ENCODE data around the gene BCL2L1.
A peak's percentile ranks its signal among the peaks of the same experiment; 100 is the strongest.

Gene BCL2L1

GRCh38 chr20:31723319-31724078 is 831 bp upstream of the BCL2L1 start:
- Histone ChIP-seq H3K36me3 (ENCODE audit: insufficient read depth, low read length) (peaks cover 17% of the 10 kb centered on the region), H3K27me3 (ENCODE audit: insufficient read depth, low read length) (no peaks in the 10 kb centered on the region), H3K27ac (ENCODE audit: low read depth, low read length) (peak overlapping the region; percentile 92), H3K4me1 (ENCODE audit: insufficient read depth, low read length) (peaks cover 33% of the 10 kb centered on the region), H3K9me3 (ENCODE audit: insufficient read depth, low read depth, low read length) (no peaks in the 10 kb centered on the region), H3K4me3 (ENCODE audit: low read length) (peak overlapping the region; percentile 78), H3K9ac (ENCODE audit: low read depth, low read length) (peak overlapping the region; percentile 94)
- WGBS = under 1% methylated on average over 77 of the region's 77 CpGs

GRCh38 chr20:31723069-31723318 is 326 bp upstream of the BCL2L1 start:
- peak overlapping the region; percentile 78 for H3K4me3 ChIP-seq (ENCODE audit: low read length)
- WGBS = 1% methylated on average over 10 of the region's 10 CpGs
- H3K27ac ChIP-seq (ENCODE audit: low read depth, low read length) = peak overlapping the region; percentile 92
- H3K36me3 ChIP-seq (ENCODE audit: insufficient read depth, low read length) = peaks cover 19% of the 10 kb centered on the region
- H3K9me3 ChIP-seq (ENCODE audit: insufficient read depth, low read depth, low read length) = no peaks in the 10 kb centered on the region
- H3K9ac ChIP-seq (ENCODE audit: low read depth, low read length) = peak overlapping the region; percentile 94
- H3K27me3 ChIP-seq (ENCODE audit: insufficient read depth, low read length) = no peaks in the 10 kb centered on the region
- peaks cover 35% of the 10 kb centered on the region for H3K4me1 ChIP-seq (ENCODE audit: insufficient read depth, low read length)

DNA sequence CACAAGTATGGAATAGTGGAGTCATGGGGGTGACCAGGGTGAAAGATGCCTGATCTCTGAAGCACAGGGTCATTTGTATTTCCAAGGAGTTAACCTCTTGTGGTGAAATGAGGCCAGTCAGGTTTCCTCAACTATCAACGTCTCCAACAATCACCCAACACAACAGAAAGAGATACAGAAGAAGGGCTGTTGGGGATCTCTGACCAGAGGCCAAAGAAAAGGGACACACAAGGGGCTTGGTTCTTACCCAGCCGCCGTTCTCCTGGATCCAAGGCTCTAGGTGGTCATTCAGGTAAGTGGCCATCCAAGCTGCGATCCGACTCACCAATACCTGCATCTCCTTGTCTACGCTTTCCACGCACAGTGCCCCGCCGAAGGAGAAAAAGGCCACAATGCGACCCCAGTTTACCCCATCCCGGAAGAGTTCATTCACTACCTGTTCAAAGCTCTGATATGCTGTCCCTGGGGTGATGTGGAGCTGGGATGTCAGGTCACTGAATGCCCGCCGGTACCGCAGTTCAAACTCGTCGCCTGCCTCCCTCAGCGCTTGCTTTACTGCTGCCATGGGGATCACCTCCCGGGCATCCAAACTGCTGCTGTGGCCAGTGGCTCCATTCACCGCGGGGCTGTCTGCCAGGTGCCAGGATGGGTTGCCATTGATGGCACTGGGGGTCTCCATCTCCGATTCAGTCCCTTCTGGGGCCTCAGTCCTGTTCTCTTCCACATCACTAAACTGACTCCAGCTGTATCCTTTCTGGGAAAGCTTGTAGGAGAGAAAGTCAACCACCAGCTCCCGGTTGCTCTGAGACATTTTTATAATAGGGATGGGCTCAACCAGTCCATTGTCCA is 1.0 kb downstream of the BCL2L1 start:
- Histone ChIP-seq H3K9ac (ENCODE audit: low read depth, low read length) (peak overlapping the region; percentile 94; the same call in 1 of the 2 replicates), H3K4me1 (ENCODE audit: insufficient read depth, low read length) (peaks cover 48% of the 10 kb centered on the region), H3K36me3 (ENCODE audit: insufficient read depth, low read length) (peaks cover 26% of the 10 kb centered on the region), H3K27ac (ENCODE audit: low read depth, low read length) (0 out of 2 replicates have a peak overlapping the region, but pooled peaks have one; percentile 82), H3K4me3 (ENCODE audit: low read length) (peak overlapping the region; percentile 78), H3K27me3 (ENCODE audit: insufficient read depth, low read length) (no peaks in the 10 kb centered on the region), H3K9me3 (ENCODE audit: insufficient read depth, low read depth, low read length) (no peaks in the 10 kb centered on the region)
- 70% methylated on average over 20 of the region's 22 CpGs for WGBS

GRCh38 chr20:31720486-31721407 is 1.9 kb downstream of the BCL2L1 start:
- Histone ChIP-seq H3K9ac (ENCODE audit: low read depth, low read length) (peak overlapping the region; percentile 61; the same call in 1 of the 2 replicates), H3K36me3 (ENCODE audit: insufficient read depth, low read length) (peaks cover 31% of the 10 kb centered on the region), H3K4me1 (ENCODE audit: insufficient read depth, low read length) (peaks cover 53% of the 10 kb centered on the region), H3K4me3 (ENCODE audit: low read length) (peak overlapping the region; percentile 78), H3K27ac (ENCODE audit: low read depth, low read length) (peak overlapping the region; percentile 82), H3K27me3 (ENCODE audit: insufficient read depth, low read length) (no peaks in the 10 kb centered on the region), H3K9me3 (ENCODE audit: insufficient read depth, low read depth, low read length) (no peaks in the 10 kb centered on the region)
- WGBS = 46% methylated on average over 6 of the region's 7 CpGs

DNA sequence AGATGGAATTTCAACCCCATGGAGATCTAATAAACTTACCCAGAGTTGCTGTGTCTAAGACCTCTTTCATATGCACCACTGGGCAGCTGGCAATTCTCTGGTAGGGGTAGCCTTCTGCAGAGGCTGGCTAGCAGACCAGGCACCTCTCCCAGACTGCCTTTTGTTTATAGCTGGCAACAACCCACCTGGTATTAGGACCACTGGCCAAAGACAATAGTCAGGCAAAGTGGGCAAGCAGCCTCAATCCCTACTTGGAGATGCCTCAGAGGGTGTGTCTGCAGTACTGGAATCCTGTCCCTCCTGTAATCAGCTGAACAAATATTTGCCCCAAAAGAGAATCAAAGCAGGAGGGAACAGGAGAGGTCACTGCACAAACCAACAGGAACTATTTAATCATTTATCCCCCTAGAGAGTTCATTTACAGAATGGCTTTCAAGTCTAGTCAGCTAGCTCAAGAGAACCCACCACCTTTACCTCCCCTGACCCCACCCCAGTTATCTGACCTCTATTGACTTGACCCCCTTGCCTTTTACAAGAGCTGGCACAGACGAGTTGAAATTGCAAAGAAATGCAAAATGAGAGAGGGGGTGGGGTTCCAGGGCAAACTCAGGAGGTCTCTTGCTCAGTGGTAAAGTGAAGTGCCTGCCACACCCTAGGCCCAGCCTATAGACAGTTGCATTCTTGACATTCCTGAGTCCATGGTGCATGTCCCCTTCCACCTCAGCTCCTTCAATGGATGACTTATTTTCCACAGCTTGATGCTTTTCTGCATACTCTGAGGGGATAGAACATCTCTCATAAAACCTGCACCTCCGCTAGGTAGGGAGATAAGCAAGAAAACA is 2.8 kb downstream of the BCL2L1 start:
- peak overlapping the region; percentile 78 for H3K4me3 ChIP-seq (ENCODE audit: low read length)
- peak overlapping the region; percentile 61; the same call in 1 of the 2 replicates for H3K9ac ChIP-seq (ENCODE audit: low read depth, low read length)
- WGBS = 39% methylated on average over 2 of the region's 2 CpGs
- peaks cover 53% of the 10 kb centered on the region for H3K4me1 ChIP-seq (ENCODE audit: insufficient read depth, low read length)
- H3K27me3 ChIP-seq (ENCODE audit: insufficient read depth, low read length) = no peaks in the 10 kb centered on the region
- H3K27ac ChIP-seq (ENCODE audit: low read depth, low read length) = peak overlapping the region; percentile 82
- H3K9me3 ChIP-seq (ENCODE audit: insufficient read depth, low read depth, low read length) = no peaks in the 10 kb centered on the region
- H3K36me3 ChIP-seq (ENCODE audit: insufficient read depth, low read length) = peaks cover 34% of the 10 kb centered on the region

DNA sequence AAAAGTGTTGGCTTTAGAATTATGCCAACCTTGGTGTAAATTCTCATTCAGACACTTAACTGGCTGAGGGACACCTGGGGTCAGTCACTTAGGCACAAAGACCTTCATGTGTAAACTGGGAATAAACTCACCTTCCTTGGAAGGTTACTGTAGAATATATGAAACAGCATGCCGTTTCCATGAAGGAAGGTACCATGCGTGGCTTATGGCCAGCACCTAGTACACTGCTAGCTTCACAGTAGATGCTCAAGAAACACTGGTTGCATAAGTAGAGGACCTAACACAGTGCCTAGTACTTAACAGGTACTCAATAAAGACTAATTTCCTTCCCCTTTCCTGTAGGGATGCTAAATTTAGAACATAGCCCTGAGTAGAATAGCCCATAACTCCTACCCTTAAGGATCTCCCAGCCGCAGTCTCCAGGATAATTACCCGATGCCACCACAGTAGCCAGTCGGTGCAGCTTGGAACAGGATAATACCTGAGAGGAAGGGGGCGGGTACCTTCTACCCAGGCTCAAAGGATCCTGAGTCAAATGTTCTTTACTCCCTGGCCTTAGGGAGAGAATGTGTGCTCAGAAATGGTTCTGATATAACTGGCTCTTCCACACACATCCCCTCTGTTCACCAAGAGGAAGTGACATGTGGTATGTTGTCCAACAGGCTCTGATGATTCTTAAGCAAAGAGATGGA is 3.6 kb downstream of the BCL2L1 start:
- H3K9ac ChIP-seq (ENCODE audit: low read depth, low read length) = no peak overlapping the region; the same call in 1 of the 2 replicates
- H3K27ac ChIP-seq (ENCODE audit: low read depth, low read length) = peak overlapping the region; percentile 82; the same call in 1 of the 2 replicates

DNA sequence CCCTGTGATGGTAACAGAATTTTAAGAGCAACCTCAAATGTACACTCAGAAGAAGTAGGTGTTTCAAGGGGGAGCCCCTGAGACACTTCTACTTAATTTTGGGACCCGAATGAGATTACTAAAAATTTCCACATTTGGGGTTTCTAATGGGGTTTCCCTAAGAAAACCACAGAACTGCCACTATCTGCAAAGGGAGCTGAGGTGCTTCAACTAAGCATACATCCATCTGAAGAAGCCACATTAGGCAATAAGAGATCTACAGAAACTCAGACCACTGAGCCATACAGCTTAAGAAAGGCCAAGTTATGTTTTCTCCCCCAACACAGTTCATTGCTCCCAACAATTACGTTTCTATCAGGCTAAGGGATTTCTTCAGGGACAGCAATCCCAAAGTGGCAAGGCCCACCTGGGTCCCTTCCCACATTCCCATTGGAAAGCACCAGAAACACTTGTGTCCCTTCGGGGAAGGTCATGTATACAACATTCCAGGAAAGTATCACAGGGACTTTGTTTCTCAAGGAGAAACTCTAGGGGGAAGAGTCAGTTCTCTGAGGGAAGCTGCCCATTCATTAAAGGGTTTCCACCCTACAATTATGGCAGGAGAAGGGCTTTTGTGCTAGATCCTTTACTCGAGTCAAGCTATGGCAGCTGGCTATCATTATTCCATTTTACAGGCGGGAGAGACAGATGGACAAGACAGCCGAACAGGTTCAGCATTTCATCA is 5.0 kb downstream of the BCL2L1 start:
- peaks cover 44% of the 10 kb centered on the region for H3K36me3 ChIP-seq (ENCODE audit: insufficient read depth, low read length)

More for the DNA sequence above, 3.6 kb downstream of the BCL2L1 start:
- Histone ChIP-seq H3K4me1 (ENCODE audit: insufficient read depth, low read length) (peaks cover 57% of the 10 kb centered on the region), H3K4me3 (ENCODE audit: low read length) (peak overlapping the region; percentile 78), H3K27me3 (ENCODE audit: insufficient read depth, low read length) (no peaks in the 10 kb centered on the region), H3K9me3 (ENCODE audit: insufficient read depth, low read depth, low read length) (no peaks in the 10 kb centered on the region), H3K36me3 (ENCODE audit: insufficient read depth, low read length) (peaks cover 40% of the 10 kb centered on the region)
- 84% methylated on average over 6 of the region's 6 CpGs for WGBS

DNA sequence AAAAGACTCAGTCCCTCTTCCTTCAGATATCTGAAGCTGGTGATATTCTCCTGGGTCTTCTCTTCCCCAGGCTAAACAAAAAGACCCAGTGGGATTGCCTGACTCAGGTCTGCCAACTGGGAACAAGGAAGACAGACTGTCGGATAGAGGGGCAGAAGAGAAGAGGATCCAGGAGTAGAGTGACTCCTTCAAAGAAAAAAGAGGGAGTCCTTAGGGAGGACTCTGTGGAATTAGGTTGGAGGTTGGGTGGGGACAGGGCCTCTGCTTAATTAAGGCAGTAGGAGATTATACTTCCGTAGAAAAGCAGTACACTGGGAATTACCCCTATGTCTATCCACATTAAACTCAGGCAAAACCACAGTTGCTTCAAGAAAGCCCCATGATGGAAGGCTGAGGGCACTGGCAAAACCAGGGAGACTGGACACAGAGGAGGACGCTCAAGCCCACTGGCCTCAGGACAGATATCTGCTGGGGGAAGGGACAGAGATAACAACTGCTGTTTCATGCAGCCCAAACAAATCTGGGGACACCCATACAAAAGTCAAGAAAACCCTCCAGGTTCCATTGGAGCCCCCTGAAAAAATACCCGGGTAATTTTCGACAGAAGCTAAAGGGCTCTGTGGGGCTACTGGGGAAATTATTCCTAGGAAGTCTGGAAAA is 5.7 kb downstream of the BCL2L1 start:
- Histone ChIP-seq H3K4me1 (ENCODE audit: insufficient read depth, low read length) (peaks cover 78% of the 10 kb centered on the region), H3K27ac (ENCODE audit: low read depth, low read length) (no peak overlapping the region), H3K9me3 (ENCODE audit: insufficient read depth, low read depth, low read length) (no peaks in the 10 kb centered on the region), H3K9ac (ENCODE audit: low read depth, low read length) (no peak overlapping the region), H3K4me3 (ENCODE audit: low read length) (no peak overlapping the region), H3K27me3 (ENCODE audit: insufficient read depth, low read length) (no peaks in the 10 kb centered on the region), H3K36me3 (ENCODE audit: insufficient read depth, low read length) (peaks cover 44% of the 10 kb centered on the region)
- WGBS = 87% methylated on average over 5 of the region's 5 CpGs

More for the DNA sequence above, 5.0 kb downstream of the BCL2L1 start:
- 89% methylated on average over 6 of the region's 6 CpGs for WGBS
- Histone ChIP-seq H3K4me3 (ENCODE audit: low read length) (no peak overlapping the region), H3K9me3 (ENCODE audit: insufficient read depth, low read depth, low read length) (no peaks in the 10 kb centered on the region), H3K27me3 (ENCODE audit: insufficient read depth, low read length) (no peaks in the 10 kb centered on the region), H3K27ac (ENCODE audit: low read depth, low read length) (no peak overlapping the region), H3K4me1 (ENCODE audit: insufficient read depth, low read length) (peaks cover 71% of the 10 kb centered on the region), H3K9ac (ENCODE audit: low read depth, low read length) (no peak overlapping the region)

DNA sequence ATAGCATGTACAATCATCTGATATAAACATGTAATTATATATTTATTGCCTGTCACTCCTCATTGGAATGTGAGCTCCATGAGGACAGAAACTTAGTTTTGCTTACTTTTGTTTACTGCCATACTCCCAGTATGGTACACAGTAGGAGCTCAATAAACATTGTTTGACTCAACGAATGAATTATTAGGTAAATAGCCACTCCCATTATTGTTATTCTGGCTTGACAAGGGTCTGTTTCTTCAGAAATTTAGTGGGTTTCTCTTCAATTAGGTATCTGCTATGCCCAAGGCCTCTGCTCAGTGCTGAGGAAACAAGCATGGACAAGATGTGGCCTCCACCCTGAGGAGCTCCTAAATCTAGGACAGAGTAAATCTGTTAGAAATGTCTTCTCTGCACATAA is 6.3 kb downstream of the BCL2L1 start:
- Histone ChIP-seq H3K4me3 (ENCODE audit: low read length) (no peak overlapping the region), H3K27ac (ENCODE audit: low read depth, low read length) (no peak overlapping the region), H3K36me3 (ENCODE audit: insufficient read depth, low read length) (peaks cover 44% of the 10 kb centered on the region), H3K9me3 (ENCODE audit: insufficient read depth, low read depth, low read length) (no peaks in the 10 kb centered on the region), H3K27me3 (ENCODE audit: insufficient read depth, low read length) (no peaks in the 10 kb centered on the region), H3K4me1 (ENCODE audit: insufficient read depth, low read length) (peaks cover 78% of the 10 kb centered on the region), H3K9ac (ENCODE audit: low read depth, low read length) (no peak overlapping the region)
- 83% methylated on average over 1 of the region's 1 CpG for WGBS

Measured in HUES64 (cell line).